HepG2 (cell line): Measurements from ENCODE around the gene TPGS1. TPM values are rescaled to one million over a fixed set of nuclear protein-coding genes. Genes with fewer than 3 reads are reported as not detected.

Source experiments
- BRD4 ChIP-seq: sonication (generic); formaldehyde crosslinking; IDR thresholded peaks from 2 replicates; pipeline ENCODE4 v1.4.0; 2020; ENCODE audit warnings: missing genetic modification reagents
- DNMT1 ChIP-seq: sonication (generic); formaldehyde crosslinking; IDR thresholded peaks from 2 replicates; pipeline ENCODE4 v1.5.1; 2020; ENCODE audit warnings: mild to moderate bottlenecking, missing genetic modification reagents
- FOXC1 ChIP-seq: sonication (generic); formaldehyde crosslinking; IDR thresholded peaks from 2 replicates; pipeline ENCODE4 v1.8.0; 2022; ENCODE audit warnings: mild to moderate bottlenecking, missing genetic modification reagents, borderline replicate concordance
- HBP1 ChIP-seq: IDR thresholded peaks from 2 replicates; pipeline ENCODE4 v1.6.1; 2016; ENCODE audit warnings: low read depth, control low read depth
- HNF1B ChIP-seq: sonication (generic); formaldehyde crosslinking; IDR thresholded peaks from 2 replicates; pipeline ENCODE4 v1.5.1; 2020; ENCODE audit warnings: mild to moderate bottlenecking, moderate library complexity, missing genetic modification reagents
- KDM2A ChIP-seq: sonication (generic); formaldehyde crosslinking; IDR thresholded peaks from 2 replicates; pipeline ENCODE4 v1.4.0; 2020; ENCODE audit warnings: low read depth, missing genetic modification reagents, borderline replicate concordance
- NRL ChIP-seq: sonication (generic); formaldehyde crosslinking; IDR thresholded peaks from 2 replicates; pipeline ENCODE4 v1.5.0; 2020; ENCODE audit warnings: missing genetic modification reagents, mild to moderate bottlenecking, moderate library complexity, borderline replicate concordance
- PATZ1 ChIP-seq: sonication (generic); formaldehyde crosslinking; IDR thresholded peaks from 2 replicates; pipeline ENCODE4 v1.4.0; 2020; ENCODE audit warnings: missing genetic modification reagents
- RXRA ChIP-seq: sonication (generic); formaldehyde crosslinking; IDR thresholded peaks from 2 replicates; pipeline ENCODE4 v1.5.1; 2020; ENCODE audit warnings: missing genetic modification reagents
- TFAP4 ChIP-seq: sonication (generic); IDR thresholded peaks from 2 replicates; pipeline ENCODE4 v1.6.1; 2016; ENCODE audit warnings: low read depth, borderline replicate concordance
- YY1 ChIP-seq: IDR thresholded peaks from 2 replicates; pipeline ENCODE4 v1.6.1; 2011; ENCODE audit warnings: low read length, low read depth, moderate library complexity, mild to moderate bottlenecking; ENCODE audit not compliant: insufficient read depth, insufficient replicate concordance
- ZBTB25 ChIP-seq: IDR thresholded peaks from 2 replicates; pipeline ENCODE4 v1.6.1; 2018; ENCODE audit warnings: missing genetic modification reagents
- ZMYM3 ChIP-seq: sonication (generic); formaldehyde crosslinking; IDR thresholded peaks from 2 replicates; pipeline ENCODE4 v1.5.1; 2020; ENCODE audit warnings: mild to moderate bottlenecking, missing genetic modification reagents
- ZNF605 ChIP-seq: sonication (generic); formaldehyde crosslinking; IDR thresholded peaks from 2 replicates; pipeline ENCODE4 v1.8.0; 2022; ENCODE audit warnings: mild to moderate bottlenecking, missing genetic modification reagents
- ZNF691 ChIP-seq: sonication (generic); formaldehyde crosslinking; IDR thresholded peaks from 2 replicates; pipeline ENCODE4 v1.4.0; 2020; ENCODE audit warnings: missing genetic modification reagents, low read depth, mild to moderate bottlenecking, borderline replicate concordance
- ZNF776 ChIP-seq: sonication (generic); formaldehyde crosslinking; IDR thresholded peaks from 2 replicates; pipeline ENCODE4 v1.4.0; 2020; ENCODE audit warnings: mild to moderate bottlenecking, missing genetic modification reagents
- ZSCAN5A ChIP-seq: sonication (generic); formaldehyde crosslinking; IDR thresholded peaks from 2 replicates; pipeline ENCODE4 v1.8.0; 2022; ENCODE audit warnings: mild to moderate bottlenecking, missing genetic modification reagents, borderline replicate concordance
- polyA plus RNA-seq, 8 experiments: library from polyadenylated mRNA; depleted of rRNA in 3 of 8; stranded (reverse) in 7 of 8; unstranded in 1 of 8; fragments of >200 nt; fragmentation: Illumina TruSeq in 4 of 8; extraction: Trizol in 4 of 8; gene quantifications; 2 replicates each; pipeline versions ENCODE4 v1.2.1 to v1.2.3, GENCODE V29; 2011 to 2016; ENCODE audit warnings: low read depth in 4 of 8, missing spikeins in 1 of 8, mixed read lengths in 1 of 8; ENCODE audit not compliant: insufficient read depth in 1 of 8
- total RNA-seq, 5 experiments: library from RNA; depleted of rRNA; stranded (reverse); fragments of >200 nt; fragmentation: Illumina TruSeq; extraction: Trizol; gene quantifications; 2 replicates each; pipeline ENCODE4 v1.2.3, GENCODE V29; 2016; ENCODE audit warnings: low read depth in 1 of 5

The TPGS1 gene
- total and polyA plus RNA-seq, 2 of the 13 experiments (the other 11 are each of a cell fraction or from before 2014, with no cell fraction given): 1.1 to 6.2 TPM

GRCh38 chr19:494171-495080, 12.9 kb upstream of the TPGS1 start (continued):
- TF ChIP-seq ZSCAN5A (CRISPR knock-in tag) (no peak), KDM2A (CRISPR knock-in tag) (peak; percentile 72; the same call in 1 of the 2 replicates), RXRA (CRISPR knock-in tag) (peak; percentile 49; the same call in 1 of the 2 replicates), FOXC1 (CRISPR knock-in tag) (no peak), ZNF605 (CRISPR knock-in tag) (0 out of 2 replicates have a peak, but pooled peaks have one; percentile 19), HNF1B (CRISPR knock-in tag) (0 out of 2 replicates have a peak, but pooled peaks have one; percentile 16), HBP1 (CRISPR knock-in tag) (no peak), TFAP4 (peak; percentile 10; the same call in 1 of the 2 replicates), ZNF691 (no peak), NRL (CRISPR knock-in tag) (peak; percentile 39; the same call in 1 of the 2 replicates), ZMYM3 (CRISPR knock-in tag) (0 out of 2 replicates have a peak, but pooled peaks have one; percentile 24), ZBTB25 (CRISPR knock-in tag) (0 out of 2 replicates have a peak, but pooled peaks have one; percentile 46), DNMT1 (no peak), YY1 (peak; percentile 23), PATZ1 (CRISPR knock-in tag) (peak; percentile 73), BRD4 (no peak), ZNF776 (CRISPR knock-in tag) (peak; percentile 25; the same call in 1 of the 2 replicates)
